GM23338 (cell line): ENCODE measurements around the gene OR2A12.

Source experiments
- CTCF ChIP-seq, 2 experiments: fragments of 200-600 bp in 1 of 2; sonication (generic) in 1 of 2; conservative IDR thresholded peaks; 2 replicates each; pipeline versions ENCODE4 v1.5.1 to v1.6.1; 2016 to 2017; ENCODE audit warnings: antibody characterized with exemption in 2 of 2, low read depth in 2 of 2, mild to moderate bottlenecking in 2 of 2, moderate library complexity in 1 of 2
- EZH2 ChIP-seq: fragments of 200-600 bp; sonication (generic); IDR thresholded peaks from one replicate; pipeline ENCODE4 v1.8.0; 2017; ENCODE audit warnings: antibody characterized with exemption, mild to moderate bottlenecking, low read depth; ENCODE audit not compliant: unreplicated experiment
- EZH2phosphoT487 ChIP-seq: fragments of 200-600 bp; sonication (generic); IDR thresholded peaks from one replicate; pipeline ENCODE4 v1.8.1; 2018; ENCODE audit warnings: antibody characterized with exemption; ENCODE audit not compliant: unreplicated experiment
- POLR2AphosphoS5 ChIP-seq: IDR thresholded peaks from 2 replicates; pipeline ENCODE4 v1.6.1; 2016; ENCODE audit warnings: antibody characterized with exemption, low read depth
- ZNF114 ChIP-seq: fragments of 250-450 bp; sonication (Bioruptor Pico); IDR thresholded peaks from 2 replicates; pipeline ENCODE4 v1.5.0; 2020; ENCODE audit warnings: mild to moderate bottlenecking, moderate library complexity

GRCh38 chr7:144142187-144142586 lies 56.1 kb downstream of the OR2A12 start:
- TF ChIP-seq CTCF (conservative IDR thresholded peaks at IDR 0.05; ENCODE audit: low read depth in 2 of 2) (no peak), POLR2AphosphoS5 (no peak), ZNF114 (CRISPR knock-in tag) (no peak), EZH2phosphoT487 (no peak), EZH2 (no peak)
